GDM1 (cell line): ENCODE results near the gene TMEM86A.
A peak's percentile ranks its signal among the peaks of the same experiment; 100 is the strongest.

Experiments used
- DNase-seq: peaks from one replicate; lab custom pipeline; 2025; lab: John Stamatoyannopoulos, UW

The TMEM86A gene

GRCh38 chr11:18726040-18726439, 27.5 kb downstream of the TMEM86A start, which contains the start of gene IGSF22:
Gene IGSF22, minus strand, starts transcription at chr11:18726188. Its CDS starts 1,952 bp downstream, at chr11:18724236.
- no peak for DNase-seq

GRCh38 chr11:18727479-18728236, 29.1 kb downstream of the TMEM86A start:
- peak; percentile 39 for DNase-seq

DNA sequence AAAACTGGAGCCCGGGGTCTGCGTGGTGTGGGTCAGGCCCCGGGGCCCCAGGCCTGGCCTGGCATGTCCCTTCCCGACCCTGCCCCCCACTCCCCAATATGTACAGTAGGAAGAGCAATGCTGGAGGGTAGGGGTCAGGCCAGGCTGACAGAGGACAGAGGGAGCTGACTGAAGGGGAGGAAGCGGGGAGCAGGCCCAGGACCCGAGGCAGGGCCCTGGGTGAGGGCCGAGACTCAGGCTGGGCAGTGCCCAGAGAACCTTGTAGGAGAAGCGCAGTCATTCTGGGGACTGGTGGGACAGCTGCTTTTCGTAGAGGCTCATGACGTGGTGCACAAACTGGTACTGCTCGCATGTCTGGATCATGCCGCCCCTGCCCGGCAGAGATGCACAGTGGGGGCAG, 30.1 kb downstream of the TMEM86A start:
- DNase-seq = no peak

GRCh38 chr11:18729426-18729825, 30.8 kb downstream of the TMEM86A start:
- no peak for DNase-seq

DNA sequence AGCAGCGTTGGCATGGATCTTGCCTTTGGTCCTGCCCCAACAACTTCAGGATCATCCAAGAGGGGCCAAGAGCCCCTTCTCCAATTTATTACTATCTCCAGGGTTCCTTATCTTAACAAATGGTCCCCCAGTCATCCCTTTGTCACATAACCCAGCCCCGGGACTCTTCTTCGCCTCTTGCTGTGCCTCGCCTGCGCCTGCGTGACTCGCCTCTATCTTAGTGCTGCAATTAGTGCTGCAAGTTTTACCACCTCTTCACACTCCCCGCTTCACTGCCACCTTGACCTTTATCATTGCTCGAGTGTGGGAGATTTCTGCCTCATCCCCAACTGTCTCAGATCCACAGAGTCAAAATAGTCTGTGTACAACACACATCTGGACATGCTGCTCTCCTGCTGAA, 31.4 kb downstream of the TMEM86A start:
- no peak for DNase-seq

- no peak for DNase-seq
Measured at GRCh38 chr11:18731441-18731840, 32.9 kb downstream of the TMEM86A start.

- DNase-seq = peak; percentile 39
Measured at GRCh38 chr11:18731949-18732821, 33.6 kb downstream of the TMEM86A start.

DNA sequence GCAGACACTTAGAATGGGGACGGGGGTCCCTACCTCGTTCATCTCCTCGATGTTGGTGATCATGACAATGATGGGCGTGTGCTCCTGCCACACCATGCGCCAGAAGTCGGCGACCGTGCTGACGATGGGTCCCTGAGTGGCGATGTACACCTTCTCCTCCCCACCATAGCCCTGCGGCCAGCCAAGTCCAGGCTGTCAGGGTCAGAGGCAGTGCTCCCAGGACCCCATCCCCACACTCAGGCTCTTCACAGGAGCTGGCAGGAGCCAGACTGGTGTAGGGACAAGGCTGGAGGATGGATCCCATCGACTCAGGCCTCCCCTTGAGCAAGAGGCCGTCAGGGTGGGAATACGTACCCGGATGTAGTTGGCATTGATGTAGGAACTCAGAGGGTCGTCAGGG, 34.6 kb downstream of the TMEM86A start:
- DNase-seq = no peak

GRCh38 chr11:18736590-18737148, 38.1 kb downstream of the TMEM86A start:
- DNase-seq = no peak

GRCh38 chr11:18737642-18738041, 39.1 kb downstream of the TMEM86A start:
- DNase-seq = no peak

- DNase-seq = no peak
Measured at GRCh38 chr11:18739685-18740084, 41.1 kb downstream of the TMEM86A start.

DNA sequence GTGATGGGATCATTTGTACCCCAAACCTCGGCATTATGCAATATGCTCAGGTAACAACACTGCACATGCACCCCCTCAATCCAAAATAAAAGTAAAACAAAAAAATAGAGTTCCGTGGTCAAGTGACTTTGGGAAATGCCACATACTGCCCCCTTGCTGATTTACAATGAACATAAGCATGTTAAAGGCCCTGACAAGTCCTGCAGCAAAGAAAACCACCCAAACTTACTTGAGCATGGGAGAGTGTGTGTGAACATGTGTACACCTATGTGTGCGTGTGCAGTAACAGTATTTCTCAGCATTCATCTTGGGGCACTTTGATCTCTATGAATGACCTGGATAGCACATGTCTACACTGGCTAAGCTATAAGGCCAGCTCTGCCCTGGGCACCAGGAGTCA, 43.2 kb downstream of the TMEM86A start:
- no peak for DNase-seq

- no peak for DNase-seq
Measured at GRCh38 chr11:18743365-18743764, 44.8 kb downstream of the TMEM86A start.

GRCh38 chr11:18743900-18744514, 45.4 kb downstream of the TMEM86A start:
- DNase-seq = no peak

DNA sequence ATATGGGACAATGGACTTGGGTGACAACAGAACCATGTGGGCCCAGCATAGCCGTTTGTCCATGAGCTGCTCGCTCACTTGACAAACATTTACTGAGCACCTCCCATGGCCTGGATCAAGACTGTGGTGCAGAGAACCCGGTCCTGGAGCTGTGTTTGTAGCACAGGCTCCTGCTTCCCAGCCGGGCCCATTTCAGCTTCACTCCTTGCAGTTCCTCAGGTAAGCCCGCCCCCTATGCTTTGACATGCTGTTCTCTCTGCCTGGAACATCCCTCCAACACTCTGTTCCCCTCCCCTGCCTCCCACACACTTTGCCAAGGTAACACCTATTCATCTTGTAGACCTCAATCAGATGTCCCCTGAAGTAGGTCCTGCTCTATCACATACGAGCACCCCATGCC, 46.7 kb downstream of the TMEM86A start:
- no peak for DNase-seq

DNA sequence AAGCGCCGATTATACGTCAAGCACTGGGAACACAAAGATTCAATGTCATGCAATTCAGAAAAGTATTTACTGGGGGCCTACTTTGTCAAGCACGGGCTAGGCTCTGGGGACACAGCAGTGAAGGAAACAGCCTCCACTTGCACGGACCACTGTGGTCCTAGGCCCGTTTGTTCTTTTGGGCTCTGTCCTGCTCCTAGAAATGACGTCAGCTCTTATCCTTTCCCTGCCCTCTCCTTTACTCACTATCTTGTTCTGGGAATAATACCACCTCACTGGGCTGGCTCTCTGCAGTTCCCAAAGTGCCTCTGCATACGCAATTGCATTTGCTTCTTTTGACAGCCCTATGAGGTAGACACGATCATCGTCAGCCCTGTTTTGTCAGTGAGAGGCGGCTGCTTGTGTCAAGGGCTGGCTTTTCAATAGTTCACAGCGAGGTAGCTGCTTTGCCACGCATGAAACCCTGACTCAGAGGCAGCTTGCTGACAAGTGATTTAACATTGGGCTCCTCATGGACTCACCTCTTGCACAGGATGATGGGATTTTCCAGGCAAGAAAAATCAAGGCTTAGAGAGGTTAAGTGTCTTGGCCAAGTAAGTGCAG, 50.3 kb downstream of the TMEM86A start:
- no peak for DNase-seq

GRCh38 chr11:18749681-18750319, 51.2 kb downstream of the TMEM86A start:
- DNase-seq = peak; percentile 12

- DNase-seq = no peak
Measured at GRCh38 chr11:18750944-18751343, 52.4 kb downstream of the TMEM86A start.

- DNase-seq = no peak
Measured at GRCh38 chr11:18752502-18752901, 53.9 kb downstream of the TMEM86A start.

DNA sequence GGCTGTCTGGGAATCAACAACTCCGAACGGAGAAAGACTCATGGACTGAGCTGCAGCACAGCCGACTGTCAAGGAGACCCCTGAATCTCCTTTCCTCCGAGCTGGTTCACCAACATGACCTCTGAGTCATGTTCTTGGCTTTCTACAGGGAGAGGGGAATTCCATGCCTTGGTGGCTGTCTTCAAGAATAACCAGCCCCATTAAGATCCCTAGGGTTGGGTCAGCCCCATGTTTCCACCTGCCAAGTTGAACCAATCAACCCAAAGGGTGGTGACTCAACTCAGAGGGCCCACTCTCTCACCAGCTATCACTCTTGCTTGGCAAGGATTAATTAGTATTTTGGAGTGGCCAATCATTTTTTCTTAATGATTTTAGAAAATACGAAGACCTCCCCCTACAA, 55.7 kb downstream of the TMEM86A start:
- DNase-seq = no peak
